G401.6 (cell line): ENCODE measurements around the gene BICRA.
"Not testable (repeated sequence)": the region's sequence is repeated elsewhere in the genome, so short reads cannot be mapped to it uniquely, and the experiment has no call there.

ENCODE experiments used
- FAIRE-seq: peaks from 2 replicates; lab custom pipeline; 2012; peaks lifted over from hg19 to GRCh38; lab: Jason Lieb, UNC

The BICRA gene

DNA sequence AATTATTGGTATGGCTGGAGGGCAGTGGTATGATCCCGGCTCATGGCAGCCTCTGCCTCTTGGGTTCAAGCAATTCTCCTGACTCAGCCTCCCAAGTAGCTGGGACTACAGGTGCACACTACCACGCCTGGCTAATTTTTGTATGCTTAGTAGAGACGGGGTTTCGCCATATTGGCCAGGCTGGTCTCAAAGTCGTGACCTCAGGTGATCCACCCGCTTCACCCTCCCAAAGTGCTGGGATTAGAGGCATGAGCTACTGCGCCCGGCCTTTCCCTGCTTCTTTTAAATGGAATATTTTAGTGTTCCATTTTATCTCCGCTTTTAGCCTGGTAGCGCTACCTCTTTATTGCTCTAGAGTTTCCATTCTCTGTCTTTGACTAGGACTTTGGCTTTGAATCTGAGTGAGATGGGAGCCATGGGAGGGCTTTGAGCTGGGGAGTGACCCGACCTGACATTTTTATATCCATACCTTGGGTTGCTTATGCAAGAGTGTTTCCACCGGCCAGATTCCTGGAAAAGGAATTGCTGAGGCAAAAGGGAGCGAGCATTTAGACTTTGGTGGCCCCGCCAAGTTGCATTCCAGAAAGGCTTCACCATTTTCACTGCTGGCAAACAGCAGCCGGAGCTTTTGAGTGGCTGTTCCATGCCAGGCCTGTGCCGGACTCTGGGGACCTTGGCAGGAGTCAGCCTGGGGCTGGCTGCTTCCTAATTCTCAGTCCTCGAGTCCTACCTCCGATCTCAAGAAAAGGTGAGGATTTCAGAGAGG, 22.9 kb downstream of the BICRA start:
- no peak for FAIRE-seq

DNA sequence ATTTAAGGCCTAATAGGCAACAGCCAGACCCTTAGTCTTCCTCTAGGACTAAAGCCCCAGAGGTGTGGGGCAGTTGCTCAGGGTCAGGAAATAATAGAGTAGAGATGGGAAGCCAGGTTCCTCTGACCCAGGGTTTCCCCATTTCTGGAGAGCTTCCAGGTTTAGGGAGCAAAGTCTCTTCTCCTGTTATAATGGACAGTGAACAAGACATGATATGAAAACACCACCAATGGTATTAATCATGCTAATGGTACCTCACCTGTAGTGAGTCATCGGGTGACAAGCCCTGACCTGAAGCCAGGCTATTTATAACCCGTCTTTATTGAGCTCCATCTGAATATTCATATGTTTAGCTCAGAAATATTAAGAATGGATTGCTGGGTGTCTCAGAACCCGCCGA, 24.6 kb downstream of the BICRA start:
- no peak for FAIRE-seq

DNA sequence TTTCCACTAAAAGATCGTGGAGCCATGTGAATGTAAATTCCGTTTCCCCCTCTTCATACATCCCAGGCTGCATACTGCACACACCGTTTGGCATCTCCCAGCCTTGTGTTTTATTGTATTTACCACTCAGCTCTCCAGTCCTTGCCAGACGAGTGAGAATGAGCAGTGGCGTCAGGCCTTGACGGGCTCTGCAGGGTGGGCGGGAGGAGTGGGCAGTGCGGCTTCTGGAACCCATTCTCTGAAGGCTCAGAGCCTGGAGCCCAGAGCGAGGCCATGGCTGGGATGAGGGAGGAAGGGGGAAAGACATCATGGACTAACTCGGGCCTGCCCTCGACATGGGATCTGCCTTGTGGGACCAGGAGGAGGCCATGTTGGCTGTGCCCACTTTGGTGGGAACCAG, 25.1 kb downstream of the BICRA start:
- no peak for FAIRE-seq

DNA sequence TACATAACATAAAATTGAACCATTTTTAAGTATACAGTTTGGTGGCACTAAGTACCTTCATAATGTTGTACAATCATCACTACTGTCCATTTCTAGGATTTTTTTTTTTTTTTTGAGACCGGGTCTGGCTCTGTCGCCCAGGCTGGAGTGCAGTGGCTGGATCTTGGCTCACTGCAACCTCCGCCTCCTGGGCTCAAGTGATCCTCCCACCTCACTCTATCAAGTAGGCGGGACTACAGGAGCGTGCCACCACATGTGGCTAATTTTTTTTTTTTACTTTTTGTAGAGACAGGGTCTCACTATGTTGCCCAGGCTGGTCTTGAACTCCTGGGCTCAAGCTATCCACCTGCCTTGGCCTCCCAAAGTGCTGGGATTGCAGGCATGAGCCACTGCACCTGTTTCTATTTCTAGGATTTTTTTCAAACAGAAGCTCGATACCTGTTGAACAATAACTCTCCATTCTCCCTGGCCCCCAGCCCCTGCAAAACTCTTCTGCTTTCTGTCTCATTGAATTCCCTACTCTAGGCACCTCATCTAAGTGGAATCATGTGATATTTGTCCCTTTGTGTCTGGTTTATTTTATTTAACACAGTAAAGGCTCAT, 26.3 kb downstream of the BICRA start:
- FAIRE-seq, result not testable (repeated sequence)

DNA sequence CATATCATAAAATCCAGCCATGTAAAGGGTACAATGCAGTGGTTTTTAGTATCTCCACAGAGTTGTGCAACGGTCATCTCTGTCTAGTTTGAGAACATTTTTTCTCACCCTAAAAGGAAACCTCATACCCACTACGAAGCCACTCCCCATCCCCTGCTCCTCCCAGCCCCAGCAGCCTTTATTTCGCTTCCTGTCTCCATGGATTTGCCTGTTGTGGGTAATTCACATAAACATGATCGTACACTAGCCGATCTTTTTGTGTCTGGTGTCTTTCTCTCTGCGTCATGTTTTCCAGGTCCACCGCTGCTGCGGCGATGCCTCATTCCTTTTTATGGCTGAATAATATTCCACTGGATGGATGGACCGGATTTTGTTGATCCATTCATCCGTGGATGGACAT, 28.6 kb downstream of the BICRA start:
- no peak for FAIRE-seq

DNA sequence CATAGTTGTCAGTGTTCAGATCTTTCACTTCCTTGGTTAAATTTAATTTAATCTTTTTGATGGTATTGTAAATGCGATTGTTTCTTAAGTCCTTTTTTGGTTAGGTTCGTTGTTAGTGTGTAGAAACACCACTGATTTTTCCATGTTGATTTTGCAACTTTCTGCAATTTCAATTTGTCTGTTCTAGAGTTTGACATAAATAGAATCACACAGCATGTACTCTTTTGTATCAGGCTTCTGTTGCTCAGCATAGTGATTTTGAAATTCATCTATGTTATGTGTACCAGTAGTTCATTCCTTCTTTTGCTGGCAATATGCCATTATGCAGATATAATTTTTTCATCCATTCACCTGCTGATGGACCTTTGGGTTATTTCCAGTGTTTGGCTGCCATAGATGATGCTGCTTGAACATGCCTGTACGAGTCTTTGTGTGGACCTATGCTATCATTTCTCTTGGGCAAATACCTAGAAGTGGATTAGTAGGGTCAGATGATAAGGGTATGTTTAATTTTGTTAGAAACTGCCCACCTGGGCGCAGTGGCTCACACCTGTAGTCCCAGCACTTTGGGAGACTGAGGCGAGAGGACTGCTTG, 33.1 kb downstream of the BICRA start:
- FAIRE-seq, result no peak

DNA sequence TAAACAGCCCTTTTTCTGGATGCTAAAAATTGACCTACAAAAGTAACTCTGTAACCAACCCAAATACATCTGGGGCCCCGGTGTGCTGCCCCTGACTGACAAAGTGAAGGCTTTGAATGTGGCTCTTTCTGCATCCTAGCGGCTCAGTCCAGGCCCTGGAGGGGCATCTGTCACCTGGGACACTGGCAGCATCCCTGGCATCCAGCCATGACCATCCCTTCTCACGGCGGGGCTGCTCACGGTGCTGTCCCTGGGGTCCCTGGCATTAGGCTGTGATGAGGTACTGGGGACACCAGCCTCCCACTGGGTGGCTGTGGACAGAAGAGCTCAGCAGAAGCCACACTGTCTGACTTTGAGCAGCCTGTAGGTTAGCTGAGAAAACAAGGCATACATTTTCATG, 34.3 kb downstream of the BICRA start:
- FAIRE-seq, result no peak

DNA sequence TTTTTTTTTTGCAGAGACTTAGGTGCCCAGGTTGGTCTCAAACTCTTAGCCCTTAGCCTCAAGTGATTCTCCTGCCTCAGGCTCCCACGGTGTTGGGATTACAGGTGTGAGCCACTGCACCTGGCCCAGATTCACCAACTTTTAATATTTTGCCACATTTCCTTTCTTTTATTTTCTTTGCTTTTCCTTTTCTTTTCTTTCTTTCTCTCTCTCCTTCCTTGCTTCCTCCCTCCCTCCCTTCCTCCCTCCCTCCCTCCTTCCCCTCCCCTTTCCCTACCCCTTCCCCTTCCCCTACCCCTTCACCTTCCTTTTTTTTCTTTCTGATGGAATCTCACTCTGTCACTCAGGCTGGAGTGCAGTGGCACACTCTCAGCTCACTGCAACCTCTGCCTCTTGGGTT, 35.3 kb downstream of the BICRA start:
- FAIRE-seq, result no peak

DNA sequence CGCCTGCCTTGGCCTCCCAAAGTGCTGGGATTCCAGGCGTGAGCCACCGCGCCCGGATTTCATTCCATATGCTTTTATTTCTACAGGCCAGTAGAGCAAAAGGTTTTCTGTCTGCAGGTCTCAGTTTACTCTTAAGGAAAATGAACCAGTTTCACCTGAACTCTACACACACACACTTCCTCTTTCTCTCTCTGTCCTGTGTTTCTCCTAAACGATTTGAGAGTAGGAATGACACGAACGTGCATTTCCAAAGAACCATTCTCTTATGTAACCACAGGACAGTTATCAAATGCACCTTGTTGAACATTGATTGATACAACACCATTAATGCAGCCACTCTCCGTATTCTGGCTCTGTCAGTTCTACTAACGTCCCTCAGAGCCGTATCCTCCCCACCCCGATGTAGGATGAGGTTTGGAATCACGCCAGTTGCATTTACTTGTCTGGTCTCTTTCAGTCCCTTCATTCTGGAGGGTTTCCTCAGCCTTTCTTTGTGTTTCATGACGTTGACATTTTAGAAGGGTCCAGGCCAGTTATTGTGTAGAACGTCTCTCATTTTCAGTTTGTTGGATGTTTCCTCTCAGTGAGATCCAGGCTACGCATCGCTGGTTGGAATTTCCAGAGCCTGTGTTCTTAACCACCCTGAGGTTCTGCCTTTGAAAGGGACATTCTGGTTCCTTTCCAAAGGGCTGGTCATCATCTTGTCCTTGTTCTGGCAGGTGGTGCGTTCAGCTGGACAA, 36.0 kb downstream of the BICRA start:
- FAIRE-seq, result no peak

DNA sequence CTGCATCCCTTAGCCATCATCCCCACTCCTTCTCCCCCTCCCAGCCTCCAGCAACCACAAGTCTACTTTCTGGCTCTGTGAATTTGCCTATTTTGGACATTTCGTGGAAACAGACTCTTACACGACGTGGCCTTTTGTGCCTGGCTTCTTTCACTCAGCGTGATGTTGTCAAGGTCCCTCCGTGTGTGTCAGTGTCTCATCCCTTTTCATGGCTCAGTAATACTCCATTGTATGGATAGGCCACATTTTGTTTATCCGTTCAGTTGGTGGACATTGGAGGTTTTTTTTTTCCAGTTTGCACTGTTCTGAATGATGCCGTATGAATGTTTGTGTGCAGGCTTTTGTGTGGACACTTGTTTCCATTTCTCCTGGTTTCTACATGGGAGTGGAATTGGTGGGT, 38.0 kb downstream of the BICRA start:
- FAIRE-seq, result no peak

DNA sequence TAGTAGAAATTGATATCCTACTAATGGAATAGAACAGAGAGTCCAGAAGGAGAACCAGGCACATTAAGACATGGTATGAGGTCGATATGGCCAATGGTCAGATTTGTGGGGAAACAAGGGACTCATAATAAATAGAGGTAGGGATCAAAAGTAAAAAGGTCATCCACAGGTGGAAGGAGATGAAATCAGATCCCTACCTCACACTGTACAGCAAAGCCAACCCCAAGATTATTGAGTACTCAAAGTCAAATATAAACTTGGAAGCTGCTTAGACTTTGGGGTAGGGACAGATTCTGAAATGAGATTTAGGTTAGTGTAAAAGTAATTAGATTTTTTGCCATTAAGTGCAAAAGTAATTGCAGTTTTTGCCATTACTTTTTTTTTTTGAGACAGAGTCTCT, 40.7 kb downstream of the BICRA start:
- no peak for FAIRE-seq

DNA sequence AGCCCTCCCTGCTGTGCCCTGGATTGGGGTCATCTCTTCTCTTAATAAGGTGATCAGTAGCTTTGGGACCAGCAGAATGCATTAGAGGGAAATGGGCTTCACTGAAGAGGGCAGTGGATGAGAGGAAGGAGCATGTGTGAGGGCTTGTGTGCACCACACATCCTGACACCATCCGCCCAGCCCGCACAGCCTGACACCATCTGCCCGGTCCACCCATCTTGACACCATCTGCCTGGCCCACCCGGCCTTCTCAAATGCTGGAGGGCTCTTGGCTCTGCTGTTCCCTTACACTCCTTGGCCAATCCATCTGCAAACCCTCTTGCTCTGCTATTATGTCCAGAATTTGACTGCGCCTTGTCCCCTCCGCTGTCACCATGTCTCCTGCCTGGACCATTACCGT, 41.8 kb downstream of the BICRA start:
- FAIRE-seq, result no peak

DNA sequence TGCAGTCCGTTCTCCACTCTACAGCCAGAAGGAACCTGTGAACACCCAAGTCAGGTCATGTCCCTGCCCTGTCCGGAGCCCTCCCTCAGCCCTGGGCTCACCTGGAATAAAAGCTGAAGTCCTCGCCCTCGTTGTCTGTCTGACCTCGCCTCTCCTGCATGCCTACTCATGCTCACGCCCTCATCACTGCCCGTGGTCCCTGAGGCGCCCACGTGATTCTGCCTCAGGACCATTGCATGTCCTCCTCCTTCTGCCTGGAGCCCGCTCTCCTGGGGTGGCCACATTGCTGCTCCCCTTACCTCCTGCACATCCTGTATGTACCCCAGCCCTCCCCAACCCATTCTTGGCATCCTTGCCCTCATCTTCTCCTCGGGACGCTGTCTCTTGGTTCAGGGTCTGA, 42.2 kb downstream of the BICRA start:
- no peak for FAIRE-seq

DNA sequence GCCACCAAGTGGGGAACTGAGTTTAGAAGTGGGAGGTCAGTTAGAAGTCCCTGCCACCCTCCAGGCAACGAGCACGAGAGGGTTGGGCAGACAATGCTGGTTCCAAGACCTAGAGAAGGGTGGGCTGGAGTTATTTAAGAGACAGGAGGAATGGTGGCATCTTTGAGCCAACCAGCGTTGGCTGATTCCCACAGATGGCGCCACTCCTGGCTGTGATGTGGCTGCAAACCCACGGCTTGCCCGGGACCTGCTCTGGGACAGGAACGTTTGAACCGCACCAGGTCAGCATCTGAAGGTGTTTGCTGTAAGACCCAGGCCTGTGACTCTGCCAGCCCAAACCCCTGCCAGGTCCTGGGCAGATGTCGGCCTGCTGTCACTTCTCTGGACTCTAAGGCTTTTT, 42.8 kb downstream of the BICRA start:
- no peak for FAIRE-seq

DNA sequence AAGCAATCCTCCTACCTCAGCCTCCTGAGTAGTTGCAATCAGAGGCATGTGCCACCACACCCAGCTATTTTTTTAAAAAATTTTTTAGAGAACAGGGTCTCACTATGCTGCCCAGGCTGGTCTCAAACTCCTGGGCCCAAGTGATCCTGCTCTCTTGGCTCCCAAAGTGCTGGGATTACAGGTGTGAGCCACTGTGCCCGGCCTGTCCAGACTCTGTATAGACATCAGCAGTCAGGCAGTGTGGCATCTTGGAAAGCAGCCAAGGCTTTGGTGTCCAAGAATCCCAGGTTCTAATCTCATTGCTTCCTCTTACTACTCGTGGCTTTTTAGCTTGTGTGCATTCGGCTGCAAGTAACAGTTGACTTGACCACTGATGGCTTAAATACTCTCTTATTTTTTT, 43.4 kb downstream of the BICRA start:
- FAIRE-seq, result no peak

DNA sequence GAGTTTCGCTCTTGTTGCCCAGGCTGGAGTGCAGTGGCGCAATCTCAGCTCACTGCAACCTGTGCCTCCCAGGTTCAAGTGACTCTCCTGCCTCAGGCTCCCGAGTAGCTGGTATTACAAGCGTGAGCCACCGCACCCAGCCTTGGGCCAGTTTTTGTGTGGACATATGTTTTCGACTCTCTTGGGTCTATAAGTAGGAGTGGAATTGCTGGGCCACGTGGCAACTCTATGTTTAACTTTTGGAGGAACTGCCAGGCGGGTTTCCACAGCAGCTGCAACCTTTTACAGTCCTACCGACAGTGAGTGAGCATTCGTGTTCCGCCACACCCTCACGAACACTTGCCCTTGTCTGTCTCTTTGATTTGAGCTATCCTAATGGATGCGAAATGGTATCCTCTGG, 44.9 kb downstream of the BICRA start:
- FAIRE-seq, result no peak

DNA sequence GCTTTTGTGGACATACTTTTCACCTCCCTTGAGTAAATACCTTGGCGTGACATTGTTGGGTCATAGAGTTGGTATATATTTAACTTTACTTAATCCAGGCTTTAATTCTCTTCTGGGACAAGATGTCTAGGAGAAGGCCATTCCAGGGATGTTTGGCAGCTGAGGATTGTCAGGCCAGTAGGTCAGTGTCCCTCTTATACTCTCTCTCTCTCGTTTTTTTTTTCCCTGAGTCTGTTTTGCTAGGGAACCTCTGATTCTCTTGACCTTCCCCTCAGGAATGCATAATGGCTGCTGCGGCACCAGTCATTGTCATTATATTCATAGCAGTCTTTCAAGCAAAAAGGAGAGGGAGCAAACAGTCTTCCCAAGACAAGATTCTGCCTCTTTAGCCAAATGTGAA, 48.8 kb downstream of the BICRA start:
- FAIRE-seq, result no peak

DNA sequence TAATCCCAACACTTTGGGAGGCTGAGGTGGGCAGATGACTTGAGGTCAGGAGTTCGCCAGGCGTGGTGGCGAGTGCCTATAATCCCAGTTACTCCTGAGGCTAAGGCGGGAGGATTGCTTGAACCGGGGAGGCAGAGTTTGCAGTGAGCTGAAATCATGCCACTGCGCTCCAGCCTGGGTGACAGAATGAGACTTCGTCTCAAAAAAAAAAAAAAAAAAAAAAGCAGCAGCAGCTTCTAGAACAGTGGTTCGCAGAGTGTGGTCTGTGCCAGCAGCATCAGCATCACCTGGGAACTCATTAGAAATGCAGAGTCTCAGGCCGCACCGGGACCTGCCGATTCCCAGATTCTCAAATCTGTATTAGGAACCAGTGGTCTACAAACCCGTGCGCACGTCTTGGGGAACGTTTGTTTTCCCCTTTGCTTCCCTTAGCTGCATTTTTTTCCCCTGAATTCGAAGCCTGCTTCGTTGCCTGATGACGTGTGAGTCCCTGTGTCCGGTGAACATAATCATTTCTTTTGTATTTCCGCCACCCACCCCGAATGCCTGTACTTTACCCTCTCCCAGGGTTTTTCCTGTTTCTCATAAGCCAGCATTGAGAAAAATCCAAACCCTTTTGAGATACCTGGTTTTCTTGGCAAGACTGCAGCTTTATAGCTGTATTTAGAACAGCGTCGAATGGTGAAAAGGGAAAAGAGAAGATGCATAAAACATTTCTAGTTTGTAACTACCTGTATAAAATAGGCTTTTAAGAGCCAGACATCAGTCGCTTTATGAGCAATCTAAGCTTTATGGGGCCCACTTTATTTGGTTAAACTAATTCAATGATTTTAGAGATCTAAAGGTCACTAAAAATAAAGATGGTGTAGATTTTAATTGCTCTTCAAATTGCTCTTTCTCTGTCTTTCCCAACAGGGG, 49.8 kb downstream of the BICRA start:
- FAIRE-seq, result no peak

DNA sequence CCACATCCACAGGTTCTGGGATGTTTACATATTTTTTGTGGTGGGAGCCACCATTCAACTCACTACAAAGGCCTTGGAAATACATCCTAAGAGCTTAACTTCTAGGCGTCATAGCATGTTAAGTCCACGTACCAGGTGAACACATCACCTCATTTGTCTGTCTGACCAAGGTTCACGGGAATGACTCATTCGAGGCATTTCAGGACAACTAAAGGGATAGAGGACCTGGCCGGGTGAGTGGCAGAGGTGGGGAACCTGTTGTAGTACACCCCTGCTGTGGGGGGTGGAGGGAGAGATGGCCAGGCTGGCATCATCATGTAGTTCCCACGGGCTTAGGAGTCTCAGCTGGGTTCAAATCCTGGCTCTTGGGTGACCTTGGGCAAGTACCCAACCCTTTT, 51.5 kb downstream of the BICRA start:
- FAIRE-seq, result no peak

DNA sequence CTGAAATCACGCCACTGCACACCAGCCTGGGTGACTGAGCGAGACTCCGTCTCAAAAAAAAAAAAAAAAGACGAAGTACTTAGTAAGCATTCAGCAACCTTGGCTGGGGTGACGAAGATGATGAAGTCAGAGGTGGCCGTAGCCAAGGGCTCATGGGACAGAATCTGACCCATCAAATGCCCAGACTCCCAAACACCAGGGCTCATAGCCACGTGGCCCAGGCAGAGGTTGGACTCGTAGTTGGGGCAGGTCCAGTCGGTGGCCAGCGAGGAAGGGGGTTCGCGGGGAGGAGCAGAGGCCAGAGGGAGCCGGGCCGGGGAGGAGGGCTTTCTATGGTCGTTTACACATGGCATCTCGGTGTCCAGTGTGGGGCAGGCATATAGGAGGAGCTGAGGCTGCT, 52.2 kb downstream of the BICRA start:
- FAIRE-seq, result no peak

DNA sequence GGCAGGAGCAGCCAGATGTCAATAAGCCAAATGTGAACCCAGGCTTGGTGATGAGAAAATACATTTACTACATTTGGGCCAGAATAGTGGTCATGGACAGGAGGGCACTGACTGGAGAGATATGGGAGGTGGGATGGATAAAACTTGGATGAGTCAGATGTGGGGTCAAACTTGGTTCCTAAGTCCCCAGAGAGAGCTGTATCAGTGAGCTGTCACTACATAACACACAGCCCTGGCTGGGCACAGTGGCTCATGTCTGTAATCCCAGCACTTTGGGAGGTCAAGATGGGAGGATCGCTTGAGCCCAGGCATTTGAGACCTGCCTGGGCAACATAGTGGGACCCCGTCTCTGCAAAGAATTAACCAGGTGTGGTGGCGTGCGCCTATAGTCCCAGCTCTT, 52.7 kb downstream of the BICRA start:
- no peak for FAIRE-seq

DNA sequence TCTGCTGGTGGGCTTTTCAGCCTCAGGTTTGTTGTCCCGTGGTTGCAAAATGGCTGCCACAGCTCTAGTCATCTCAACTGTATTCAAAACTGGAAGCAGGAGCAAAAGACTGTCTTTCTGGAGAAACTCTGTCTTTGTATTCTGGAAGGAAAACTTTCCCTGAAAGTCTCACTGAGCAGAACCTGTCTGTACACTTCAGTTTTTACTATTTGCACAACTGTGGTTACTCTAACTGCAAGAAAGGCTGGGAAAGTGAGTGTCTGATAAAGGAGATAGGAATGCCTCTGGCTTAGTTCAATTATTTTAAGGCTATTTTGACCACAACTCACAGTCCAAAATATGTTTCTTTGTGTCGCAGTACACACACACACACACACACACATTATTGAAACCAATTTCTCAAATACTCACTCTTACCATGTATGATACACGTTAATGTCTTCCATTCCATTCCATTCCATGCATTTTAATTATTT, 54.5 kb downstream of the BICRA start:
- no peak for FAIRE-seq
